ENCODE results near the gene GP9. TPM values are rescaled to one million over a fixed set of nuclear protein-coding genes. Genes with fewer than 3 reads are reported as not detected.

The GP9 gene
- total RNA-seq, 4 donors from 2014 or later = not detected

GRCh38 chr3:129025691-129026435, 34.7 kb upstream of the GP9 start:
- H3K4me3 ChIP-seq (ENCODE audit: low read depth, poor library complexity, severe bottlenecking) = no peak overlapping the region
- intact Hi-C loops (cut with DNase I; ENCODE audit: low total_unique reads) = no loop called here
- WGBS, 2 donors = 43 to 55% methylated on average over 8 of the region's 8 CpGs
- no peak for DNase-seq (ENCODE audit: low spot score in 2 of 2)
- TF ChIP-seq CTCF (IDR thresholded peaks at IDR 0.05) (no peak), POLR2A (IDR thresholded peaks at IDR 0.05) (no peak)

GRCh38 chr3:129026728-129027543, 33.6 kb upstream of the GP9 start:
- peak overlapping the region; percentile 17 for H3K4me3 ChIP-seq (ENCODE audit: low read depth, poor library complexity, severe bottlenecking)
- intact Hi-C loops (cut with DNase I; ENCODE audit: low total_unique reads) = no loop called here
- TF ChIP-seq CTCF (IDR thresholded peaks at IDR 0.05) (no peak), POLR2A (IDR thresholded peaks at IDR 0.05) (no peak)
- peak; percentile 85 to 96 for DNase-seq (ENCODE audit: low spot score in 2 of 2)
- WGBS, 2 donors = 5% methylated on average over 27 to 33 of the region's 54 CpGs

- TF ChIP-seq CTCF (IDR thresholded peaks at IDR 0.05) (no peak), POLR2A (IDR thresholded peaks at IDR 0.05) (no peak)
- H3K4me3 ChIP-seq (ENCODE audit: low read depth, poor library complexity, severe bottlenecking) = peak overlapping the region; percentile 17
- 74 to 89% methylated on average over 14 to 15 of the region's 15 CpGs for WGBS, 2 donors
- intact Hi-C loops (cut with DNase I; ENCODE audit: low total_unique reads) = no loop called here
- DNase-seq (ENCODE audit: low spot score in 2 of 2) = no peak
These were observed 33.1 kb upstream of the GP9 start for GRCh38 chr3:129027544-129027880.

- no peak overlapping the region for H3K4me3 ChIP-seq (ENCODE audit: low read depth, poor library complexity, severe bottlenecking)
- intact Hi-C loops (cut with DNase I; ENCODE audit: low total_unique reads) = no loop called here
- TF ChIP-seq CTCF (IDR thresholded peaks at IDR 0.05) (no peak), POLR2A (IDR thresholded peaks at IDR 0.05) (no peak)
- no peak for DNase-seq (ENCODE audit: low spot score in 2 of 2)
- WGBS, 2 donors = 93 to 94% methylated on average over 13 of the region's 13 CpGs
These were observed 31.7 kb upstream of the GP9 start for GRCh38 chr3:129028866-129029265.

GRCh38 chr3:129030611-129031010, 30.0 kb upstream of the GP9 start:
- intact Hi-C loops (cut with DNase I; ENCODE audit: low total_unique reads) = no loop called here
- WGBS, 2 donors = 97 to 98% methylated on average over 4 of the region's 4 CpGs
- no peak for DNase-seq (ENCODE audit: low spot score in 2 of 2)

More at GRCh38 chr3:129030611-129031010, 30.0 kb upstream of the GP9 start:
- no peak for TF ChIP-seq CTCF (IDR thresholded peaks at IDR 0.05)
- no peak for TF ChIP-seq POLR2A (IDR thresholded peaks at IDR 0.05)
- H3K4me3 ChIP-seq (ENCODE audit: low read depth, poor library complexity, severe bottlenecking) = no peak overlapping the region
